ENCODE measurements around the gene ZC3H4. TPM values are rescaled to one million over a fixed set of nuclear protein-coding genes. Genes with fewer than 3 reads are reported as not detected.

The ZC3H4 gene
- total RNA-seq, 1 donor from 2014 or later, result 23.9 TPM

- no peaks in the 10 kb centered on the region for H3K27me3 ChIP-seq (ENCODE audit: control insufficient read depth, insufficient read depth, low read length)
- H3K36me3 ChIP-seq (ENCODE audit: control insufficient read depth, insufficient read depth, low read length), result no peaks in the 10 kb centered on the region
- no peak for TF ChIP-seq CTCF (IDR thresholded peaks at IDR 0.05; ENCODE audit: insufficient read depth, low read length, poor library complexity, severe bottlenecking)
- no peak overlapping the region for H3K4me3 ChIP-seq (ENCODE audit: low read depth, low read length)
- DNase-seq (ENCODE audit: low read depth), result no peak
Measured at GRCh38 chr19:47040869-47041268, 72.7 kb downstream of the ZC3H4 start.

GRCh38 chr19:47039239-47039874 is 74.2 kb downstream of the ZC3H4 start:
- TF ChIP-seq CTCF (IDR thresholded peaks at IDR 0.05; ENCODE audit: insufficient read depth, low read length, poor library complexity, severe bottlenecking), result no peak
- Histone ChIP-seq H3K27me3 (ENCODE audit: control insufficient read depth, insufficient read depth, low read length) (no peaks in the 10 kb centered on the region), H3K4me3 (ENCODE audit: low read depth, low read length) (no peak overlapping the region), H3K36me3 (ENCODE audit: control insufficient read depth, insufficient read depth, low read length) (no peaks in the 10 kb centered on the region)
- DNase-seq (ENCODE audit: low read depth), result no peak

GRCh38 chr19:47037766-47038165 is 75.8 kb downstream of the ZC3H4 start:
- TF ChIP-seq CTCF (IDR thresholded peaks at IDR 0.05; ENCODE audit: insufficient read depth, low read length, poor library complexity, severe bottlenecking), result no peak

GRCh38 chr19:47036097-47036651 is 77.4 kb downstream of the ZC3H4 start:
- no peak for DNase-seq (ENCODE audit: low read depth)
- Histone ChIP-seq H3K4me3 (ENCODE audit: low read depth, low read length) (peak overlapping the region; percentile 48), H3K36me3 (ENCODE audit: control insufficient read depth, insufficient read depth, low read length) (no peaks in the 10 kb centered on the region), H3K27me3 (ENCODE audit: control insufficient read depth, insufficient read depth, low read length) (no peaks in the 10 kb centered on the region)
- no peak for TF ChIP-seq CTCF (IDR thresholded peaks at IDR 0.05; ENCODE audit: insufficient read depth, low read length, poor library complexity, severe bottlenecking)

More at GRCh38 chr19:47037766-47038165, 75.8 kb downstream of the ZC3H4 start:
- no peak for DNase-seq (ENCODE audit: low read depth)
- H3K27me3 ChIP-seq (ENCODE audit: control insufficient read depth, insufficient read depth, low read length), result no peaks in the 10 kb centered on the region
- no peak overlapping the region for H3K4me3 ChIP-seq (ENCODE audit: low read depth, low read length)
- no peaks in the 10 kb centered on the region for H3K36me3 ChIP-seq (ENCODE audit: control insufficient read depth, insufficient read depth, low read length)

- DNase-seq (ENCODE audit: low read depth), result peak; percentile 69
- Histone ChIP-seq H3K36me3 (ENCODE audit: control insufficient read depth, insufficient read depth, low read length) (no peaks in the 10 kb centered on the region), H3K27me3 (ENCODE audit: control insufficient read depth, insufficient read depth, low read length) (no peaks in the 10 kb centered on the region), H3K4me3 (ENCODE audit: low read depth, low read length) (peak overlapping the region; percentile 48)
- peak; percentile 95 for TF ChIP-seq CTCF (IDR thresholded peaks at IDR 0.05; ENCODE audit: insufficient read depth, low read length, poor library complexity, severe bottlenecking)
Measured at GRCh38 chr19:47035127-47036096, 78.2 kb downstream of the ZC3H4 start.

Measured in kidney epithelial cell (primary cell).